T-helper 2 cell (primary cell): Measurements from ENCODE around the gene ZSCAN31.
"Not testable (repeated sequence)": the region's sequence is repeated elsewhere in the genome, so short reads cannot be mapped to it uniquely, and the experiment has no call there.

ENCODE experiments used
- DNase-seq, 5 experiments: peaks; one replicate each; pipeline versions ENCODE4 v3.0.0 to v3.0.0-alpha.2; 2012 to 2022

ZSCAN31 gene

DNA sequence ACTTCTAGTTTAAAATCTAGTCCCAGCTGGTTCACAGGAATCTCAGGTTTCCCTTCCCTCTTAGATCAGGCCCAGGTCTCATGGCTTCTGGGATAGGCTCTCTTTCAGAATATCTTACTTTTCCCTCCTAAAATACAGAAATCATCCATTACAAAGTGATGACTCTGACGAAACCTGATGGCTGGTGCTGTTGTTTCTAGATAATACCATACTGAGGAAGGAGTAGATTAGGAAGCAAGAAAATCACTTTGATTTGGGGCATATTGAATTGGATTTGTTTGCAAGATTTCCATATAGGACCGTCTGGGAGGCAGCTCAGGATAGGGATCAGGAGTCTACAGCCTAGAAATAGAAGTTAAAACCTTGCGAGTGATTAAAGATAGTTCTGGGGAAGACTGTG is 17.4 kb upstream of the ZSCAN31 start:
- DNase-seq, result no peak

DNA sequence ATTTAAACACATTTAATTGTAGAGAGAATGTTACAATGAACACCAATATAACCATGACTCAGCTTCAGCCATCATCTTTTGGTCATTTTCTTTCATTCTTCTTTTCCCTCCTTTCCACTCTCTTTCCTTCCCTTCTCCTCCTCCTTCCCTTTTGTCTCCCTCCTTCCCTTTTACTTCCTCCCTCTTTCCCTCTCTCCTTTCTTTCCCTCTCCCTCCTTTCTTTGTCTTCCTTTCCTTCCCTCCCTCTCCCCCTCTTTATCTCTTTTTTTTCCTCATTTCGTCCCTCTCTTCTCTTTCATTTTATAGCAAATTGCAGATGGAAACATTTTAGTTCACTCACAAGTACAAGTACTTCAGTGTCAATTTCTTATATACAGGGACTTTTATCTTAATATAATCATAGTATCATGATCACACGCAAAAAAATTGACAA is 15.6 kb upstream of the ZSCAN31 start:
- no peak for DNase-seq

DNA sequence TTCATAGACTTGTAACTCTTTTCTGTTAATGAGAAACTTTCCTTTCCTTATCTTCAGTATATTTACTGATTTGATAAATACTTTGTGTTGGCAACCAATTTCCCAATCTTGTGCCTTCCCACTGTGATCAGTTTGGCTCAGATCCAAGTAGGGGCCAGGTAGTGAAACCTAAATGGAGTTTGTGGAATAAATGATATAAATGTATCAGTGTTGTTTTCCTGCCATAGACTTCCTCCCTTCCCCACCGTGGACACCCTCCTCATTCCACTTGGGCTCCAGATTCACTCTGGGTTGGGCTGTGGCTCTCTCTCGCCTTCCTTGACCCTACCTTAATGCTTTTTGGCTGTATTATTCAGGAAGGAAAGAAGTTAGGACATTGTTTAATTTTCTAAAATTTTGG is 15.1 kb upstream of the ZSCAN31 start:
- no peak for DNase-seq

DNA sequence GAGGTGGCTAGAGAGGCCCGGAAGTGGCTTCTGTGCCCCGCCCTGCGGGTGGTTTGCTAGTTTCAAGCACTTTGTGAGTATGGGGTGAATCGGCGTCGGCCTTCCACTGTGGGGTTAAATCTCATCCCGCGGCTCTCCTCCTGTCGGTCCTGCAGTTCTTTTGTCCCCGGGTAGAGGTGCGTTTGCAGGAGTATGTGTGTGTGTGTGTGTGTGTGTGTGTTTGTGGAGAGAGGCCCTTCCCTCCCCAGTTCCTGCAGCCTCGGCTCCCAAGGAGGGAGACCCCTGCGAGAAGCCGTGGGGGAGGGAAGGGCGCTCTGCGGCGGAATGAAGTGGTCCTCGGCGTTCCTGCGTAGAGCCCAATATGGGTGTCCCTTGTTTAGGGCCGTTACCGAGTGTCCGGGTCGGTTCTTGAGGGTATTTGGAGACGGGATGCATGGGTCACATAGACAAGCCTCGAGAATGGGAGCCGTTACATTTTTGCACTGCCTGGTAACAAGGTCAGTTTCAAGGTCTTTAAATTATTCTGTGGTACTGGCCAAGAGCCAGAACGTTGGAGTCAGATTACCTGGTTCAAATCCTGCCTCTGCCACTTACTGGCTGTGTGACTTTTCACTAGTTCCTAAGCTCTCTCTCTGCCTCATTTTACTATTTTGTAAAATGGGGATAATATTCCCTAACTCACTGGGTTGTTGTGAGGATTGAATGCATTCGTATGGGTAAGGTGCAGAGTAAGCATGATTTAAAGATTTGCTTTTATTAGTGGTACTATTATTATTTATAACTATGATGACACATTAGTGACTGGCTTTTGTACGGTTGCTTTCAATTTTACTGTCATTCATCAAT is 14.2 kb upstream of the ZSCAN31 start, which contains the start of gene ZKSCAN3:
TSS of gene ZKSCAN3 (plus strand) at position 56 of the 846 bp plus-strand sequence. CDS start 9,640 bp downstream, outside the sequence.
- peak; percentile 55 to 92 (median 71) for DNase-seq

DNA sequence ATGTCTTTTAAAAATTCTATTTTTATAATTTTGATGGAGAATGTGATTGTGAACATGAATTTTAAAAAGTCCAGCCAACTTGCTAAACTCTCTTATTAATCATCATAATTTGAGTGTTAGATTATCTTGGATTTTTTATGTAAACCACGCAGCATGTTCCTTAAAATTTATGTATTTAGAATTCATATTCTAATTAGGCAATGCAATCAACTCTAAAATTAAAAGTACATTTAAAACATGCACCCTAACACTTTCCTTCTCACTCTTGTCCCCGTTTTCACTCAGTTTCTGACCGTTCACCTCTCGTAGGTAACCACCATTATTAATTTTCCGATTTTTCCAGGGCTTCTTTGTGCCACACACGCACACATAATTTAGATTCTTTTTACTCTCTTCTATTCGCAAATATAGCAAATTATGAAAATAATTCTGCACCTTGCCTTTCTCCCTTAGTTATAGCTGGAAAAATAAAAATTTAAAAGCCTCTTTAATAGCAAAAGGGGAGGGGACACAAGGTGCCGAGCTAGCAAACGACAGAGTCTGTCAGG is 13.5 kb upstream of the ZSCAN31 start:
- no peak for DNase-seq

DNA sequence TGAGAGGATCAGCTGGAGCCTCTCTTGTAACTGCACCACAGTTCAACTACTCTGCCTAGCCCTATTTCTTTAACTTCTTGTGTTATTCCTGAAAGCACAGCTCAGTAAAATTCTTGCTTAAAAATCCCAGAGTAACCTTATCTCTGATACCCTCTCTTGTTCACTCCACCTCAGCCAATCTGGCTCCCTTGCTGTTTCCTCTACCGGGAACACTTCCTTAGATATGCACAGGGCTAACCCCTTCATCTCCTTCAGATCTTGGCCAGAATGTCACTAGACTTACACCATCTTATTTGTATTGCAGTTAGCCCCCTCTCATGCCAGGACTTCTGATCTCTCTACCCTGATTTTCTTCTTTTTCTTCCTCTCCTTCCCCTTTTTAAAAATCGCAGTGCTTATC is 11.2 kb upstream of the ZSCAN31 start:
- no peak for DNase-seq

DNA sequence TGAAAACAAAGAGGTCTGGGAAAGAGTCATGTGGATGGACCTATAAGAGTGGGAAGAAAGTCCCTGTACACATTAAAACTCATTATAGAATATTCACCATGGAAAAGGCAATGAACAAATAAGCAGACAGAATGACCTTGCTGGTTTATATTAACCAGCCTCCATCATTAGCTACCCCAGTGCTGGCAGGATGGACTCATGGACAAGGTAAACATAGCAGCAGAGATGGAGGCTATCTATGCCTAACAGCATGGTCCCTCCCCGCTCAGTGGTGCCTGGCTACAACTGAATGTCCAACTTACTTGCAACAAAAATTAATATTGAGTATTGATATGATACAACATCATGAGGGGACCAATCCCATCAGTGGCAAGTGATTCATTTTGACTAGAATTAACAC is 9.3 kb upstream of the ZSCAN31 start:
- no peak for DNase-seq

DNA sequence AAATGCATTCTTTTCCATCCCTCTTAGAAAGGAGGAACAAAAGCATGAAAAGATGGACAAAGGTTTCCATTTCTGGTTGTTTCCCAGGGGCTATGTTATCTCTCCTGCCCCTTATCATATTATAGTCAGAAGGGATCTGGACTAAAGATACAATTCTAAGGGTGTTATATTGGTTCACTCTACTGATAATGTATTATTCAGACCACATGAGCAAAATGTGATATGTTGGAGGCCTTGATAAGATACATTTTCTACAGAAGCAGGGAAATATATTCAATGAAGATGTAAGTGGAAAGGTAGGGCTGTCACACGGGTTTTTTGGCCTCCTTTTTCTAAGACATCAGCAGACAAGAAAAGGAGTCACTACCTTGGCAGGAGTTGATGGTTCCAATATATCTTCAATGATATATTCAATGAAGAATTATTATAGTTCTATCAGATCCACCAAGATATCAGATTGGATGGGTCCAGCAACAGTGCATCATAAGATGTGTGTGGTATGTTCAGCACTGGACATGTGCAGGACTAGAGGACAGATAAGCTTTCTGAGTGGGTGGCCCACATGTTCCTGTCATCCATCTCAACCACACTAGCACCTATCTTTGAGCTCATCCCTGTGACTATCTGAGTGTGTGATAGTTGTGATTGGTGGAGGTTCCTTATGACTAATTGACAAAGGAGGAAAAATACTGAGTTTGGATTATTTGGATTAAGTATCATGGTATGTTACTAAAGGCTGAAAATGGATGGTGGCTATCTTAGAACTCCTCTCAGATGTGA is 8.1 kb upstream of the ZSCAN31 start:
- no peak for DNase-seq

DNA sequence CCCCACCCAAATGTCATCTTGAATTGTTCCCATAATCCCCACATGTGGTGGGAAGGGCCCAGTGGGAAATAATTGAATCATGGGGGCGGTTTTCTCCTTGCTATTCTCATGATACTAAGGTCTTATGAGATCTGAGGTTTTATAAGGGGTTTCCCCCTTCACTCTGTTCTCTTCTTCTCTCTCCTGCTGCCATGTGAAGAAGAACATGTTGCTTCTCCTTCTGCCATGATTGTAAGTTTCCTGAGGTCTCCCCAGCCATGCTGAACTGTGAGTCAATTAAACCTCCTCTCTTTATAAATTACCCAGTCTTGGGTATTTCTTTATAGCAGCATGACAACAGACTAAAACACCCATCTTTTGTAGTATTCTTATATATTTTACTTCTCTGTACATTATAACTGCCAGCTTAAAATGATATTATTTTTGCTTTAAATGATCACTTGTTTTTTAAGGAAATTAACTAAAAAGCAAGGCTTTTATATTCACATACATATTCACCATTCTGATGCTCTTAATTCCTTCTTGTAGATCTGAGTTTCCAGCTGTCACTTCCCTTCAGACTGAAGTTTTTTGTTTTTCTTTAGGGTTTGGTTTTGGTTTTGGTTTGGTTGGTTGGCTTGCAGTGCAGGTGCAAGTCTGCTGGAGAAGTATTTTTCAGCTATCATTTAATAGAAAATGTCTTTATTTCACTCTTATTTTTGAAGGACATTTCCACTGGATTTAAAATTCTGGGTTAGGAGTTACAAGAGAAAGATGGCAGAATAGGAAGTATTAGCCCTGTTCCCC is 4.6 kb upstream of the ZSCAN31 start:
- no peak for DNase-seq

DNA sequence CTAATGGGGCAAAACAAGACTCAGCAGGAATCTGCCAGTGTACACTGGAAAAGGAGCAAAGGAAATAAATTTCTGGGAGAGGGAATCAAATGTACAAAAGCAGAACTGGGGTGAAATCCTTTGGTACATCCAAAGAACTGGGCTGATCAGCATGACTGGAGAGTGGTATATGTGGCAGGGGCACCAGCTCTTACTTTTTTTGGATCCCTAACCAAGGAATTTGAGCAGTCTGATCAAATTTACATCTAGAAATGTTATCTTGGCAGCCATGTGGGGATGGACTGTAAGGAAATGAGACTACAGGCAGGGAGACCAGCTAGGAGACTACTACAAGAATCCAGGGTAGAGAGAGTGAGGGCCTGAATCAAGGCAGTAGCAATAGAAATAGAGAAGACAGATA is 1.2 kb upstream of the ZSCAN31 start:
- no peak for DNase-seq

DNA sequence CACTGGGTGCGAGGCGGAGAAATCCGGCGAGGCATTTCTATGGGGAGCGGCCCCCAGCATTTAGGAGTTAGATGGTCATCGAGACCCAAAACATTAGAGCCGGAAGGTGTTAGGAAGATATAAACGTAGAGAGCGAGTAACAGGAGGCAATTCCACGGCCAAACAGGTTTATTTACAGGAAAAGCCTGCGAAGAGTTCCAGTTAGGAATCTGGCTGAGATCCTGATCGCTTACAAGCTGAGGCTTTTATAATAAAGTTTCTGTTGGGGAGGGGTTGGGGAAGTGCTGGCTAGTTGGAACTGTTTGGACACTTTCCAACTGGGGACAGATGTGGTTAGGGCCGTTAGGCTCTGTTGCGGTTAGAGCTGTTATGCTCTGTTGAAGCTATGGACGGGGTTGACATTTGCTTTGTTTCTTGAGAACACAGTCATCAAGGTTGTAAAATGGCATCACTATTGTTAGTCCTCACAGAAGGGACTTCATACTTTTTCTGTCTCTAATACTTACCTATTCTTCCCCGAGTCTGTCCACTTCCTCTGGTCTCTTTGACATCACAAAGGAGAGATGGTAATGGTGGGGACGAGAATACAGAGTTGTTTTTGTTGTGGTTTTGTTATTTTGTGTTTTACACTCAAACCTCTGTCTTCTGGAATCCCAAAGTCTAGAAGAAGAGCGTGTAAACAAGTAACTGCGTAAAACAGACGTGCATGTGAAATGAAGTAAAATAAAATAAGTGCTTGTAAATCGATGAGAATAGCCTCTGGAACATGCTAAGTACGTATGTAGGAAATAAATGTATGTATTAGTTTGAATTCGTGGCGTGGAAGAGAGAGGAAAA is 554 bp upstream of the ZSCAN31 start:
- DNase-seq, result peak in 2 of 5 experiments; percentile 34 to 63

DNA sequence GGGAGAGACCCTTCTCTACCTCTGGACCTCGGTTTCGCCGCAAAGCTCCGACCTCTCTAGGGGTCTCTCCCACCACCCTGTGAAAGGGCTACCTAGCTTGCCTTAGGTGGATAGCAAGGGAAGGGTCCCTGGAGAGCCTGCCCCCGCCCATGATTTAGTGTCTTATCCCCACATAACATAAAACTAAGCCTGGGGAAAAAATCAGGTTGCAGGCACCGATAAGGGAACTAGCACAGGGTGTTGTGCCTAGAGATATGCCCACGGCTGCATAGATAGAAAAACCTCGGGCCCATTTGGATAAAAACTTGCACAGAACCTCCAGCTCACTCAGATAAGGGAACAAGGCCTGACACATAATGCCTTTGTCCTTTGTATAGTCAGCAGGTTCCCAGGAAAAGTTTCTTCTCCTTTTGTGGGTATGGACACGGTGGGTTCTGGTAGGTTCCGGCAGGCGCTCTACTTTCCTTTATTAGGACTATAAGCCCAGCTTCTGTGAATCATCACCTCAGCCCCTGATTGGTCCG is 846 bp downstream of the ZSCAN31 start:
- DNase-seq, result no peak

DNA sequence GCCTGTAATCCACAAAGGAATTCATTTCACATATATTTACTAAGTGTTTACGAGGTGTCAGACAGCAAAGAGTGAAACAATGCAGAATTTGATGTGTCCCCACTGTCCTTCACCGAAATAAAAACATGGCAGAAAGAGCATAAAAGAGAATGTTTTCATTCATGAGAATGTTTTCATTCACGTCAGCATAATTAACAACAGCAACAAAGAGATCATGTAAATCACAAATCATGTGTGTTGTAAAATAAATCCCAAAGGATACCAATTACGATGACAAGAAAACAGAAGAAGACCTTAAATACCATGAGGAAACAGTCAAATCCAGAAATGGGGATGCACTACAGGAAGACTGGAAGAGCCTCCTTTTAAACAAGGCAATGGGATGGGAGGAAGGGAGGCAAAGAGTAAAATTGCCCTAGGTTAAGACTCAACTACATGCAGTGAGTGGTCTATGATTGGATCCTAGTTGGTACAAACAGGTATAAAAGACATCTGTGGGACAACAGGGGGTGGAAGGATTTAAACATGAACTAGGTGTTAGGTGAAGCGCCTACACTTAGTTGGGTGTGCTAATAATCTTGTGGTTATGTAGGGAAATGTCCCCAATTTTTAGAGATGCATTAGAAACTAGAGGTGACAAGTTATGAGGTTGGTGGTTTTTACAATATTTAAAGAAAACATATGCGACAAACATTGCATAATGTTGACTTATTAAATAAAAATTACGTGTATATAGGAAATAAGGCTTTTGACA is 1.5 kb downstream of the ZSCAN31 start:
- no peak for DNase-seq

DNA sequence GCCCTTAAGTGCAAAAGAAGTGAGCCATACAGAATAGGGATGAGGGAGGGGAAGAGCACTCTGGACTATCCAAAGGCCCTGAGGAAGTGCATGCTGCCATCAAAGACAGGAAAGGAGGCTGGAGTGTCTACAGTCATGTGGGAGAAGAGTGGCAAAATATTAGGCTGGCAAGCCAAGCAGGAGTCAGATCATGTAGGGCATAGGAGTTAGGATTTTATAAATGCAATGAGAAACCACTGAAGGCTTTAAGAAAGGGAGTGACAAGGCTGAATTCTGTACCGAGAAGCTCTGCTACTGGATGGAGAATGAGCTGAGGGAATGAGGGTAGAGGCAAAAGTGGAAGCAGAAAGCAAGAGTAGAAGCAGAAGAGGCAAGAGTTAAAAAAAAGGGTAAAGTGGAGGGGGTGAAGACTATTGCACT is 2.3 kb downstream of the ZSCAN31 start:
- DNase-seq, result no peak

DNA sequence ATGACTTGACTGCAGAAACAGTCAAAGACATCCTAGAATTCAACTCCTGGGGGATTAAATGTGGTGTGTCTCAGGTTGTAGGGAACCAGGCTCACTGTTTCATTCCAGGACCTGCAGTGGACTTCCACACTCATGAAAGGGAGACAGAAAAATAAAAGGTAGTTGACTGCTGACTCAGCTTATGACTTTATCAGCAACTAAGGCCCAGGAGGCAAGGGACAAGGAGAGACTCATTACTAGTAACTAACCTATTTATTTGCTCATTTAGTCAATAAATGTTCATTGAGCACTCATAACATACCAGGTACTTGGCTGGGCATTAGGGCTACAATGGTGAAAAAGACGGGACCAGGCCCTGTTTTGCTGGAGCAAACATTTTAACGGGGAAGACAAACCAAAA is 2.9 kb downstream of the ZSCAN31 start:
- DNase-seq, result no peak

DNA sequence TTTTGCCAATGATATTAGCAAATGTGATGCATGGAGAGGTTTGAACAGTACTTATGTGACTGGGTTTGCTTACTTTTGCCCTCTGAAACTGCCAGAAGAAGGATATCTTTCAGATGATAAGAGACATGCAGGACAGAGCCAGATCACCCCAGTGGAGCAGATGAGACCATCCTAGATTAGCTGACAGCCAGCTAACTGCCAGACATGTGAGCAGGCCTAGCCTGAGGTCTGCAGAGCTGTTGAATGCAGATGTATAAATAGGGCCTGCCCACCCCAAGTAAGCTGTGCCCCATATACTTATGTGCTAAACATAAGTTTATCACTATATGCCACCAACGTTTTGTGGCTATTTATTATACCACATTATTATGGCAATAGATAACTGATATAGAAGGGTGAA is 5.9 kb downstream of the ZSCAN31 start:
- DNase-seq, result no peak

DNA sequence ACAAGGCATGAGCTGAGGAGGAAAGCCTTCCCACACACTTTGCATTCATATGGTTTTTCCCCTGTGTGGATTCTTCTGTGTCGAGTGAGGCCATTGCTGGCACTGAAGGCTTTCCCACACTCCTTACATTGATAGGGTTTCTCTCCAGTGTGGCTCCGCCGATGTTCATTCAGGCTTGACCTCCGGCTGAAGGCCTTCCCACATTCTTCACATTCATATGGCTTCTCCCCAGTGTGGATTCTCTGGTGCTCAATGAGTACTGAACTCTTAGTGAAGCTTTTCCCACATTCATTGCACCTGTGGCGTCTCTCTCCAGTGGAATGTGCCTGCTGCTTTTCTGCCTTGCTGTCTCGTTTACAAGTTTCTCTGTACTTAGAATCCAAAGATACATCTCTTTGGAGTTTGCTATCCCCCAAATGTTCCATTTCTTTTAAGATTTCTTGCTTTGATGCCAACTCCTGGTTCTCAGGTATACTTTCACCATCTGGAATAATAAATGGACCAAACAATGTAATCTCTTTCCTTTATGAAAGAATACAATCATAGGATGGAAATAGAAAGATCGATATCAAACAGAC is 9.5 kb downstream of the ZSCAN31 start:
- DNase-seq, result no peak

DNA sequence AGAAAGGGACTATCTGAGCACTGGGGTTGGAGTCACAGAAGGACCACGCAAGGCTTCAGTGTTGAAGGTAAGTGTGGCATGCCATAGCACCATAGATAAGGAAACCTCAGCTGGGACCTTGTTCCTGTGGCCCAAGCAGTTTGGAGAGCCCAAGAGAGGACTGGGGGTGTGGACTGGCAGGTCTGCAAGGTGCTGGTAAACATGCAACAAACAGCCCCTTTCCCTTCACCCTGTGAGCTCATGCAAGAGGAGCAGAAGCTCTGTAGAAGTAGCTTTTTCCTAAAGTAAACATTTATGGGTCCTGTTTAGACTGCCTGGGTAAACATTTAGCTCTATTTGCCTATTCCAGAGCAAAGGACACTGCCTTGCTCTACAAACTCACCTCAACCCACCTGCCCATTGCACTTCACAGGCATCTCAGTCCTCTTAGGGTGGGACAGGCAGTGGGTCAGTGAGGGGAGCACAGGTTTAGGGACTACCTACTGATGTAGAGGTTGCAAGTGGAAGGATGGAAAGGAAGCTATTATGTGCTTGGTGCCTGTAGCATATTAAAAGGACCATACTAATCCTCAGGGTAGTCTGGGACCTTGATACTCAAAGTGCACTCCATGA is 12.0 kb downstream of the ZSCAN31 start:
- no peak for DNase-seq

DNA sequence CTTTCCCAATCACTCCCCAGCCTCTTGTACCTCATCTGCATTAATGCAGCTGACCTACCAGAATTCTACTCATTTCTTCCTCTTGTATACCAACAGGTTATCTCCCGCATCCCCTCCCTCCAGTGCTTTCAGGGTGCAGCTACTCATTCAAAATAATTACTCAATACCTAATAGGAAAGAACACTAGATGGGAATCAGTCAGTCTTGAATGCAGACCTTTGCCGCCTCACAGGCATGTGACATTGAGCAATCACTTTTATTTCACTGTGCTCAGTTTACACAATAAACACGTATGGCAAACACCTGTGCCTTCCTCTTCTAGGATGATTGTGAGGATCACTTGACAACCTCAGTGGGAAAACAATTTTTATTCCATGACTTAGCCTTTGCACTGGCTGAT is 13.3 kb downstream of the ZSCAN31 start:
- DNase-seq, result no peak

DNA sequence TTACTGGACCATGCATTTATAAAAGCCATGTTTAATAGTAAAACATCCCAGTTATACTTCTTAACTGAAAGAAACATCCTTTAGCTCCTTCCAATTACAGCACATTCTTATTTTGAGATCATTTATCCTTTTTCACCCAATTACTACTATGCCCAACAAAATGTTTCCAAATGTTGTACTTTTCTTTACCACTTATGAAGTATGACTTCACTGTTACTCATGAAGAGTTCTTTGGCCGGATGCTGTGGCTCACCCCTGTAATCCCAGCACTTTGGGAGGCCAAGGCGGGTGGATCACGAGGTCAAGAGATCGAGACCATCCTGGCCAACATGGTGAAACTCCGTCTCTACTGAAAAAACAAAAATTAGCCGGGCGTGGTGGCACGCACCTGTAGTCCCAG is 18.1 kb downstream of the ZSCAN31 start:
- DNase-seq, result not testable (repeated sequence)
